Activated CD8-positive, alpha-beta memory T cell treated with anti-CD3 and anti-CD28 coated beads, Interleukin-2, amount 50 U/mL, for 48 hours (primary cell): ENCODE measurements around the gene ADAMTS2.

Experiments used
- DNase-seq: peaks from one replicate; pipeline ENCODE4 v3.0.0-alpha.2; 2020

ADAMTS2 gene

GRCh38 chr5:179310439-179311090 lies 34.7 kb downstream of the ADAMTS2 start:
- DNase-seq: no peak

DNA sequence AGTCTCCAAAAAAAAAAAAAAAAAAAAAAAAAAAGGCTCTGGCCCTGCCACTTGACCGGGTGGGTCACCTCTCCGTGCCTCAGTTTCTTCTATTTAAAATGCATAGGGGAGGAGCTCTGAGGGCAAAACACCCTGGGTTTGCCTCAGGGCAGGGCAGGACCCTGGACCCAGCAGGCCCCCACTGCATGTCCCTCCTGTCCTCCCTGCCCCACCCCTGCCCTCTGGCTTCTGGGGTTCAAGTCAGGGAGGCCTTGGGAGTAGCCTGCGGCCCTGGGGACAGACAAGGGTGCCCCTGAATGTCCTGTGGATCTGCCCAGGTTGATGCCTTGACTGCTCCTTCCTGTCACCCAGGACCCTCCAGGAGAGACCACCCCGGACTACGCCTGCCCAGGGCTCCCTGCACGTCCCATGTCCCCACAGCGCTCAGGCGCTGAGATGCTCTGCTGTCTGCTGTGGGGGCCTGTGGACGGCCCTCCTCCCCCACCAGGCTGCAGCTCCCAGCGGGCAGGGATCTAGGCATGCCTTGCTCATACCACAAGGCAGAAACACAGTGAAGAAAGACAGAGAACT lies 35.4 kb downstream of the ADAMTS2 start:
- no peak for DNase-seq

DNA sequence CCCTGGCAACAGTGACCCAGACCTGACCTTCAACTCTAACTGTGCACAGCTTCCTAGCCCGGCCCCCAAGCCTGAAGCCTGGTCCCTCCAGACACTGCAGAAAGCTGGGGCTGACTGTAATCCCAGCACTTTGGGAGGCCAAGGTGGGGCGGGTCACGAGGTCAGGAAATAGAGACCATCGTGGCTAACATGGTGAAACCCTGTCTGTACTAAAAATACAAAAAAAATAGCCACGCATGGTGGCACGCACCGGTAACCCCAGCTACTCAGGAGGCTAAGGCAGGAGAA lies 35.9 kb downstream of the ADAMTS2 start:
- no peak for DNase-seq

DNA sequence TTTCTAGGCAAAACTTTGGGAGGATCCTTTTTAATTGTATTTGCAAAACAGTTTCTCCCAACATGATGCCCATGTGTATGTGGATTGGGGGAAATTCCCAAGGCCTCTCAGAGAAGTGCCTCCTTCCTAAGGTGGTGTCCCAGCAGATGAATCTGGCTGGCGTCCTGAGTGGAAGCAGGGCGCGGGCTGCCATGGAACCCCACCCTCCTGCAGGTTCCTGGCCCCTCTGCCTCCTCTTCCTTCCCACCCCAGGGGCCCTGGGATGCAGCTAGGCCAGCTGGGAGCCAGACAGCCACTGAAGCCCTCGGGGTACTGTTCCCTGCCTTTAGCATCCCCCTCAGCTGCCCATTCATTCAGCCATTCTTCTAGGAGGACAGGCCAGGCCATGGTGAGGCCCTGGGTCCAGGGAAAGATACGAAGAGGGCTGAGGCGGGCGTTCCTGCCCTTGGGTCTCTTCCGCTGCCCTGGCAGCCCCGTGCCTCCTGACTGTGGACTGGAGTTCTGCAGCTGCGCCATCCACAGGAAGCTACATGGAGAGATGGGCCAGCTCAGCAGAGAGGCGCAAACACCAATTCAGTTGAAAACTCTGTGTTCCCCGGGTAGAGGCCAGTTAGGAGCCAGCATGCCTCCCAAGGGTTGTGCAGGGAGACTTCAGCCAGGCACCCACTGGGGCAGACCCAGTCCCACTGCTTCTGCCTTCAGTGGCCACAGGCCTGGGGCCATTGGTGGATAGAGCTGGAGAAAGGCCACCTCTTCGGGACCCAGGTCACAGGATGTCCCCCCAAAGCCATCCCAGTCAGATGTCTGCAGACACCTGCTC lies 36.5 kb downstream of the ADAMTS2 start:
- DNase-seq: no peak

GRCh38 chr5:179307931-179308471 lies 37.3 kb downstream of the ADAMTS2 start:
- DNase-seq: no peak

DNA sequence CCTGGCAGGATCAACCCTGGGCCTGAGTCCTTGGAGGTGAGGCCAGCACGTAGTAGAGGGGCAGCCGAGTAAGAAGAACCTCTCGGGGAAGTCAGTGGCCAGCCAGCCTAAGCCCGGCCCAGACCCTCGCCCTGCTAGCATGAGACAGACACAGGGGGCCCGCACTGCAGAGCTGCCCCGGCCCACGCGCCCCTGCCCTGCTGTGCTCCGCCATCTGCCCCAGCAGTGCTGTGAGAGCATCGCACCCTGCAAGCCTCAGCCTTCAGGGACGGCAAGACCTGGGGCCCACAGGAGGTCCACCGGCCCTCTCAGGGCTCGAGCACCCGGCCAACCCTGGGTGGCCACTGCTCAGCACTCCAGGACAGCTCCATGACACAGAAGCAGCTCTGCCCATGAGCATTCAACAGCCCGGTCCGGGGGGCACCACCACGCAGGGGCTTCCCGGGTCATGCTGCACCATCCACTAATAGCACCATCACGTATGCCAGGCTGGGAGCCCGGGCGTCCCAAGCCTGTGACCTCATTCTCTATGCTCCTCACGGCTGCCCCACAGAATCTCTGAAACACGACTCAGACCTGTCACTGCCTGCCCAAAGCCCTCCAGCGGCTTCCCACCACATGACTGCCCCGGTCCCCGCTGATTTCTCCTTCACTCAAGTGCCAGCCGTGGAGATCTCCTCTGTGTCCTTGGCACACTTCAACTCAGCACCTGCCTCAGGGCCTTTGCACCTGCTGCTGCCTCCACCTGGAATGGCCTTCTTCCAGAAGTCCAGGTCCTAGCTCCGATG lies 38.1 kb downstream of the ADAMTS2 start:
- no peak for DNase-seq

DNA sequence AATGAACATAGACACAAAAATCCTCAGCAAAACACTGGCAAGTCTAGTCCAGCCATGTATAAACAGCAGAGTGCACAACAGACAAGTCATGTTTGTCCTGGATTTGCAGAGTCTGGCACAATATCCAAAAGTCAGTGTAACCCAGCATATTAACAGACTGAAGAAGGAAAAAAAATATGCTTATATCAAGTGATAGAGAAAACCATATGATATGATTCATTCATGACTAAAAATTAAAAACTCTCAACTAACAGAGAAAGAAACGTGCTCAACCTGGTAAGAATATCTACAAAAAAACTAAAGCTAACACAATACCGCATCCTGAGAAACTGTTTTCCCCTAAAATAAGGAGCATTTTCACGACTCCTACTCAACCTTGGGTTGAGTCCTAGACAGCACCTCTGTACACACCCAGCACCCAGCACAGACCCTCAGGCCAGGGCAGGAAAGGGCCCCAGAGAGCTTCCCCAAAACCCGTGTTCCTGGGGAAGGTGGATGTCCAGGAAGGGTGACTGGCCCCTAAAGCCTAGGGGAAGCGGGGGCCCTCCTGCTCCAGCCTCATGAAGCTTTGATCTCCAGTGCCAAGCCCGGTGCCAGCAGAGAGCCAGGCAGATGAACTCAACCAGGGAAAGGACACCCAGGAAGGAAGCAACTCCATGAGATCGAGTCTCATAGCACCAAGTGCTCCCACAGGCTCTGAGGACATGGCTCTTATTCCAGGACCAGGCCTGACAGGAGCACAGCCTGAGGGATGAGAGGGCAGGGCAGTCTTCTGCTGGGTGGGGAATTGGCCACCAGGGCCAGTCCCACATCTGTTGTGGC lies 38.9 kb downstream of the ADAMTS2 start:
- DNase-seq: no peak

GRCh38 chr5:179304871-179305270 lies 40.4 kb downstream of the ADAMTS2 start:
- DNase-seq: no peak

GRCh38 chr5:179304466-179304865 lies 40.8 kb downstream of the ADAMTS2 start:
- DNase-seq: no peak

GRCh38 chr5:179303451-179304200 lies 41.6 kb downstream of the ADAMTS2 start:
- DNase-seq: no peak

- DNase-seq: no peak
These were observed 42.6 kb downstream of the ADAMTS2 start for GRCh38 chr5:179302499-179303185.

GRCh38 chr5:179301796-179302195 lies 43.5 kb downstream of the ADAMTS2 start:
- no peak for DNase-seq

DNA sequence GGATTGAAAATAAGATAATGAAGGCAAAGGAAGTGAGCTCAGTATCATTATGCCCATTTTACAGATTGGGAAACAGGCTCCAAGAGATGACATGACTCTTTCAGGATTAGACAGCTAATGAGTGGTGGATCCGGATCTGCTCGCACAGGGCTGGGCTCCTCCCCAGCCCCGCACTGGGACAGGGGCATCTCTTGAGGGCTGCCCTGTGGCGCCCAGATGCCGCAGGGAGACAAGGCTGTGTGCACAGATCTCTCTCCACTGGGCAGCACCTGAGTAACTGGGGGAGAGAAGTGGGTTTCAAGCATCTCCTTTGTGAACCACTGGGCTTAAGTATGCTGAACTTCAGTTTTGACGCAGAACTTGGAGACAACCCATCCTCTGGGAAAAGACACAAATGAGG lies 43.9 kb downstream of the ADAMTS2 start:
- no peak for DNase-seq

DNA sequence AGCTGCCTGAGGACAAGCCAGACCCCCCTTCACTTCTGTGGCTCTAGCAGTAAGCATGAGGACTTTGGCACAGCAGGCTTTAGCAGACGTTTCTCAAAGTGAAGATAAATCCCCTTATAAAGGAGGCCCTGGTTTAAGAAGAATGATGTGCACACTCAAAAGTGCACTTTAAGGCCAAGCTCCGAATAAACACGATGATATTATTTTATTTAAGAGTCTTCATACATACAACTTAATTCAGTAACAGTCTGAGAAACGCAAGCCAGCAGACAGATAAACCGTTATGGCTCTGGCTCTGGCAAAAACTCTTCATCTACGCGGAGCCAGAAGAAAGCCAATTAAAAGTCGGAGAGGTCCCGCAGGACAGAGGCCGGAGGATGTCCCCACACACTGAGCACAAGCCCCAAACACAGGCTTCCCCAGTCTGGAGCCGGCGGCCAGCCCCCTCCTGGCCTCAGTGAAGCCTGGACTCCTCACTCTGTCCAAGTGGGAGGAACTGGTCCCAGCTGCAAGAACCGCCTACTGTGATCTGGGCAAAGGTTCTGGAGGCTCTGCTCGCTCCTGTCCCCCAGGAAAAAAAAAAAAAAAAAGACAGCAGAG lies 44.6 kb downstream of the ADAMTS2 start:
- no peak for DNase-seq

- no peak for DNase-seq
These were observed 46.9 kb downstream of the ADAMTS2 start for GRCh38 chr5:179298181-179298993.

GRCh38 chr5:179297486-179298180 lies 47.6 kb downstream of the ADAMTS2 start:
- no peak for DNase-seq

GRCh38 chr5:179297026-179297425 lies 48.2 kb downstream of the ADAMTS2 start:
- DNase-seq: no peak

DNA sequence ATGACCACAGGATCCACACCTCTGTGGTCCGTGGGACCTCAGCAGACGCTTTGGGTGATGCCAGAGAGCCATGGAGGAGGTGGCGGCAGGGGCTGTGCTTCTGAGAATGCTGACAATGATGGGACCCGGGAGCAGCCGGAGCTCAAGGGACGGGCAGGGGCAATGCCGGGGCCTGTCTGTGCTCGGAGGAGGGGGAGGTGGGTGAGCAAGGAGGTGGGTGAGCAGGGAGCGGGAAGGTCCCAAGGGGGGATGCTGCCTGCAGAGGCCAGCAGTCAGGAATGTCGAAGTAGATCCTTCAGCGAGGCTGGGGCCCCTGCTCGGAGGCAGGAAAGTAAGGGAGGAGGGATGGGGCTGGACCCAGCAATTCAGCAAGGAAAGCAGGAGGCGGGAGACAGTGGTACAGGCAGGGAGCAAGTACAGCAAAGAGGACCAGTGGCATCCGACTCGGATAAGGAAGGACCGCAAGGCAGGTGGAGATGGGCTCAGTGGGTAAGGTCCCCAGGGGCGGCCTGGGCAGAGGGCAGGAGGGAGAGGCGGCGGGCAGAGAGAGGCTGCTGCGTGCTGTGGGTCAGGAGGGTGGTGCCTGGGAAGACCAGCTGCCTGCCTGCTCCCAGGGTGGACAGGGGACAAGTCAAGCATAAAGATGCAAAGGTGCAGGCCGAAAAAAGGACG lies 49.0 kb downstream of the ADAMTS2 start:
- no peak for DNase-seq
